SK-MEL-5 (cell line): ENCODE data around the gene FBXL3. TPM values are rescaled to one million over a fixed set of nuclear protein-coding genes. Genes with fewer than 3 reads are reported as not detected.

Source experiments
- DNase-seq: peaks from one replicate; pipeline ENCODE4 v3.0.0-alpha.2; 2016; ENCODE audit warnings: low read depth, low spot score
- in situ Hi-C: cut with HindIII; loops from 2 replicates; pipeline ENCODE4 v1.10.0; 2016; ENCODE audit warnings: low sequenced_read_pairs, high pct_unique_total_duplicates, low pct_unique_long_range_greater_than_20kb
- total RNA-seq: library from RNA; depleted of rRNA; stranded (reverse); fragments of >200 nt; shearing (Covaris generic); gene quantifications from 2 replicates; pipeline ENCODE4 v1.2.3, GENCODE V29; 2014

FBXL3 gene
- total RNA-seq, 1 experiment from 2014 or later, result 32.0 TPM

GRCh38 chr13:77000475-77000874 lies 26.5 kb downstream of the FBXL3 start:
- in situ Hi-C loops, result no loop called here
- DNase-seq, result no peak

- no peak for DNase-seq
- in situ Hi-C loops, result no loop called here
Observed at GRCh38 chr13:76994281-76994680, 32.7 kb downstream of the FBXL3 start.

- no peak for DNase-seq
- in situ Hi-C loops, result no loop called here
Observed at GRCh38 chr13:76993473-76993872, 33.5 kb downstream of the FBXL3 start.

GRCh38 chr13:76993021-76993420 lies 33.9 kb downstream of the FBXL3 start:
- in situ Hi-C loops, result no loop called here
- DNase-seq, result no peak

- in situ Hi-C loops, result no loop called here
Observed at GRCh38 chr13:76992548-76993001, 34.4 kb downstream of the FBXL3 start.

GRCh38 chr13:76991796-76992547 lies 35.0 kb downstream of the FBXL3 start, which contains the start of gene CLN5:
CLN5 (plus strand) TSS chr13:76992081; CDS start chr13:76992099, 18 bp downstream.
- DNase-seq, result peak; percentile 93
- in situ Hi-C loops, result no loop called here

More at GRCh38 chr13:76992548-76993001, 34.4 kb downstream of the FBXL3 start:
- DNase-seq, result no peak

- in situ Hi-C loops, result no loop called here
- no peak for DNase-seq
Observed at GRCh38 chr13:76991432-76991795, 35.5 kb downstream of the FBXL3 start.

- DNase-seq, result no peak
- in situ Hi-C loops, result no loop called here
Observed at GRCh38 chr13:76983676-76984075, 43.3 kb downstream of the FBXL3 start.

- in situ Hi-C loops, result no loop called here
- no peak for DNase-seq
Observed at GRCh38 chr13:76982061-76982460, 44.9 kb downstream of the FBXL3 start.

GRCh38 chr13:76980075-76980718 lies 46.8 kb downstream of the FBXL3 start:
- in situ Hi-C loops, result no loop called here
- peak; percentile 74 for DNase-seq

GRCh38 chr13:76976929-76977328 lies 50.0 kb downstream of the FBXL3 start:
- DNase-seq, result no peak
- in situ Hi-C loops, result no loop called here

GRCh38 chr13:76976490-76976889 lies 50.5 kb downstream of the FBXL3 start:
- in situ Hi-C loops, result no loop called here
- no peak for DNase-seq

GRCh38 chr13:76975863-76976262 lies 51.1 kb downstream of the FBXL3 start:
- DNase-seq, result no peak
- in situ Hi-C loops, result no loop called here

GRCh38 chr13:76974618-76974975 lies 52.4 kb downstream of the FBXL3 start:
- DNase-seq, result no peak
- in situ Hi-C loops, result no loop called here

GRCh38 chr13:76973920-76974617 lies 52.9 kb downstream of the FBXL3 start:
- DNase-seq, result no peak
- in situ Hi-C loops, result no loop called here

GRCh38 chr13:76971851-76972829 lies 54.8 kb downstream of the FBXL3 start:
- DNase-seq, result no peak
- in situ Hi-C loops, result no loop called here

- no peak for DNase-seq
- in situ Hi-C loops, result no loop called here
Observed at GRCh38 chr13:76971215-76971614, 55.7 kb downstream of the FBXL3 start.
